Endodermal cell (in vitro differentiated cells): ENCODE data around the gene RNF182. TPM values are rescaled to one million over a fixed set of nuclear protein-coding genes. Genes with fewer than 3 reads are reported as not detected.
A peak's percentile ranks its signal among the peaks of the same experiment; 100 is the strongest.
"Not testable (repeated sequence)": the region's sequence is repeated elsewhere in the genome, so short reads cannot be mapped to it uniquely, and the experiment has no call there.

Experiments used
- DNase-seq: peaks from one replicate; pipeline ENCODE4 v3.0.0-alpha.2; 2017
- H3K27ac ChIP-seq: 2 replicates; pipeline ENCODE4 v1.5.1; 2013; ENCODE audit warnings: mild to moderate bottlenecking, low read depth, low read length, moderate library complexity
- H3K27me3 ChIP-seq: 2 replicates; pipeline ENCODE4 v1.6.1; 2013; ENCODE audit warnings: mild to moderate bottlenecking, low read length, moderate library complexity; ENCODE audit not compliant: insufficient read depth, control insufficient read depth, poor library complexity, severe bottlenecking
- H3K36me3 ChIP-seq: 2 replicates; pipeline ENCODE4 v1.7.0; 2013; ENCODE audit warnings: mild to moderate bottlenecking, low read length, moderate library complexity; ENCODE audit not compliant: control insufficient read depth, insufficient read depth
- H3K4me1 ChIP-seq: one replicate; pipeline ENCODE4 v1.7.0; 2013; ENCODE audit warnings: low read length; ENCODE audit not compliant: control insufficient read depth, insufficient read depth
- H3K4me3 ChIP-seq: 2 replicates; pipeline ENCODE4 v1.5.1; 2013; ENCODE audit warnings: mild to moderate bottlenecking, low read length, moderate library complexity
- H3K9ac ChIP-seq: 2 replicates; pipeline ENCODE4 v1.6.1; 2013; ENCODE audit warnings: mild to moderate bottlenecking, low read length, moderate library complexity; ENCODE audit not compliant: poor library complexity, severe bottlenecking; ENCODE audit errors: extremely low read depth
- H3K9me3 ChIP-seq: 2 replicates; pipeline ENCODE4 v1.6.1; 2013; ENCODE audit warnings: mild to moderate bottlenecking, low read length, moderate library complexity; ENCODE audit not compliant: control insufficient read depth
- H3K27ac Mint-ChIP-seq: 2 replicates; pipeline ENCODE4 v1.8.0; 2020; ENCODE audit warnings: mixed read lengths
- H3K27me3 Mint-ChIP-seq: 2 replicates; pipeline ENCODE4 v1.8.0; 2021; ENCODE audit warnings: mild to moderate bottlenecking, mixed read lengths; ENCODE audit not compliant: insufficient read depth
- H3K36me3 Mint-ChIP-seq: 2 replicates; pipeline ENCODE4 v1.8.0; 2020; ENCODE audit warnings: low read depth, mixed read lengths
- H3K4me1 Mint-ChIP-seq: 2 replicates; pipeline ENCODE4 v1.8.0; 2020; ENCODE audit warnings: mixed read lengths
- H3K4me3 Mint-ChIP-seq: 2 replicates; pipeline ENCODE4 v1.8.0; 2020; ENCODE audit warnings: mild to moderate bottlenecking, moderate library complexity, mixed read lengths
- H3K9me3 Mint-ChIP-seq: 2 replicates; pipeline ENCODE4 v1.8.0; 2020; ENCODE audit warnings: mild to moderate bottlenecking, mixed read lengths
- CTCF ChIP-seq: fragments of 200-600 bp; sonication (generic); conservative IDR thresholded peaks from 2 replicates; pipeline ENCODE4 v1.5.0; 2021; ENCODE audit warnings: antibody characterized with exemption, mild to moderate bottlenecking
- WGBS, 2 experiments: methylation state at CpG; one replicate each; pipeline versions ENCODE4 v1.1.5 to v1.1.7; 2013; ENCODE audit warnings: missing lambda C conversion rate in 2 of 2, mixed read lengths in 1 of 2; ENCODE audit not compliant: insufficient coverage in 1 of 2, insufficient read length in 1 of 2; 5-methylcytosine and 5-hydroxymethylcytosine counted together
- long read RNA-seq, 4 experiments: library from polyadenylated mRNA in 2 of 4; library from RNA in 1 of 4; library from capped mRNA in 1 of 4; stranded (forward) in 3 of 4; unstranded in 1 of 4; transcript quantifications; one replicate each; pipeline ENCODE4 v2.0.0, GENCODE V29; 2020 to 2021; ENCODE audit warnings: inconsistent platforms in 1 of 4
- polyA plus RNA-seq, 2 experiments: library from polyadenylated mRNA; stranded (reverse); fragments of 50-300 nt; gene quantifications; one replicate each; pipeline ENCODE4 v1.2.3, GENCODE V29; 2013
- total RNA-seq, 2 donors: library from RNA; stranded (reverse); fragmentation: NEBNext Ultra II Directional in 1 of 2; extraction: Animal tissue kit (Norgen Biotek cat#: 25700) in 1 of 2; gene quantifications; 2 replicates in 1 of 2; 3 replicates in 1 of 2; pipeline ENCODE4 v1.2.1, GENCODE V29; 2021

Gene RNF182
- total RNA-seq: 1 to 10 TPM; 4.1 to 5.2 TPM
- 29.1 TPM for polyA plus RNA-seq (2013, experiment 1 of 2)
- 26.5 TPM for polyA plus RNA-seq (2013, experiment 2 of 2)
- long read RNA-seq, experiment 1: 0 reads
- long read RNA-seq, experiment 2, partial matches to known transcripts: 0 of 5 reads
- long read RNA-seq, experiment 2, other reads (novel, unspliced or antisense): 0 of 5 reads
- long read RNA-seq, experiment 3, transcript RNF182-204 (3 exons, 3,706 nt): major isoform, 15 of 22 reads
- long read RNA-seq, experiment 3, partial matches to known transcripts: 3 of 22 reads
- long read RNA-seq, experiment 3, other reads (novel, unspliced or antisense): 0 of 22 reads
- long read RNA-seq, experiment 4, partial matches to known transcripts: 0 of 1 reads
- long read RNA-seq, experiment 4, other reads (novel, unspliced or antisense): 0 of 1 reads

- peak within 1 kb of the TSS; percentile 74 for H3K4me3 Mint-ChIP-seq
- Histone ChIP-seq H3K4me1 (peaks cover 10% of the 10 kb centered on the region), H3K36me3 (no peaks in the 10 kb centered on the region), H3K9ac (peak within 1 kb of the TSS; percentile 18), H3K27ac (peak within 1 kb of the TSS; percentile 79), H3K27me3 (peaks cover 20% of the 10 kb centered on the region), H3K4me3 (peak within 1 kb of the TSS; percentile 82), H3K9me3 (no peaks in the 10 kb centered on the region)
- peak within 1 kb of the TSS; percentile 76 for H3K27ac Mint-ChIP-seq
- peaks cover 44% of the 10 kb centered on the region for H3K27me3 Mint-ChIP-seq
- peak; percentile 63 for DNase-seq
- no peaks in the 10 kb centered on the region for H3K36me3 Mint-ChIP-seq
- WGBS, 2 experiments: 1 to 5% methylated on average over 12 to 48 of the region's 65 CpGs
- H3K9me3 Mint-ChIP-seq: no peaks in the 10 kb centered on the region
- H3K4me1 Mint-ChIP-seq: peaks cover 28% of the 10 kb centered on the region
- no peak for TF ChIP-seq CTCF
Measured at GRCh38 chr6:13924949-13925881, at the start of gene RNF182. Gene RNF182 (plus strand): TSS chr6:13924952. CDS start chr6:13977120, 52,168 bp downstream.

- Histone ChIP-seq H3K4me3 (no peak overlapping the region), H3K9ac (no peak overlapping the region), H3K36me3 (no peaks in the 10 kb centered on the region), H3K27me3 (no peaks in the 10 kb centered on the region), H3K9me3 (peaks cover 13% of the 10 kb centered on the region), H3K4me1 (peaks cover 3% of the 10 kb centered on the region), H3K27ac (no peak overlapping the region)
- peaks cover 23% of the 10 kb centered on the region for H3K4me1 Mint-ChIP-seq
- no peak overlapping the region for H3K4me3 Mint-ChIP-seq
- no peak overlapping the region for H3K27ac Mint-ChIP-seq
- H3K27me3 Mint-ChIP-seq: peaks cover 26% of the 10 kb centered on the region
- no peaks in the 10 kb centered on the region for H3K36me3 Mint-ChIP-seq
- peaks cover 16% of the 10 kb centered on the region for H3K9me3 Mint-ChIP-seq
- TF ChIP-seq CTCF: no peak
- DNase-seq: no peak
Measured at GRCh38 chr6:13877051-13877450, 47.7 kb upstream of the RNF182 start.

GRCh38 chr6:13880061-13880663 is 44.6 kb upstream of the RNF182 start:
- 72% methylated on average over 10 of the region's 12 CpGs; no CpG with 5 or more reads in 1 of the 2 experiments for WGBS, 2 experiments
- not testable (repeated sequence) for H3K27me3 ChIP-seq, H3K36me3 Mint-ChIP-seq

More at GRCh38 chr6:13880061-13880663, 44.6 kb upstream of the RNF182 start:
- not testable (repeated sequence) for H3K27ac ChIP-seq, H3K9ac ChIP-seq, DNase-seq, H3K4me3 ChIP-seq, H3K4me1 ChIP-seq, H3K27me3 Mint-ChIP-seq, H3K4me3 Mint-ChIP-seq, H3K36me3 ChIP-seq
- Mint-ChIP-seq H3K27ac (peak overlapping the region; percentile 80), H3K9me3 (peaks cover 18% of the 10 kb centered on the region), H3K4me1 (peaks cover 21% of the 10 kb centered on the region)
- H3K9me3 ChIP-seq: peaks cover 13% of the 10 kb centered on the region
